Measurements from ENCODE around the gene TTLL4.

DNA sequence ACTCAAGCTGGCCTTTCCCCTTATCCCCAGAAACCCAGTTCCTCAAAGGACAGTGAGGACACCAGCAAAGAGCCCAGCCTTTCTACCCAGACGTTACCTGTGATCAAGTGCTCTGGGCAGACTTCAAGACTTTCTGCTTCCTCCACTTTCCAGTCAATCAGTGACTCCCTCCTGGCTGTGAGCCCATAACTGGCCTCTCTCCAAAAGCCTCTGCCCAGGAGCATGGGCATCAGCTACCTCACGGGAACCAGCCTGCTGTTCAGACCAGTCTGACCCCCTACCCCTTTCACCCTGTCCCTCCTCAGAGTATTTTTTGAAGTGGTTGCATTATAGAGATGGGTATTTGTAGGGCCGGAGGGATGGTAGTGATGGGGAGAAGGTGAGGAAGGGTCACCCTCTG is 43.6 kb downstream of the TTLL4 start:
- TF ChIP-seq, protein P1, sequence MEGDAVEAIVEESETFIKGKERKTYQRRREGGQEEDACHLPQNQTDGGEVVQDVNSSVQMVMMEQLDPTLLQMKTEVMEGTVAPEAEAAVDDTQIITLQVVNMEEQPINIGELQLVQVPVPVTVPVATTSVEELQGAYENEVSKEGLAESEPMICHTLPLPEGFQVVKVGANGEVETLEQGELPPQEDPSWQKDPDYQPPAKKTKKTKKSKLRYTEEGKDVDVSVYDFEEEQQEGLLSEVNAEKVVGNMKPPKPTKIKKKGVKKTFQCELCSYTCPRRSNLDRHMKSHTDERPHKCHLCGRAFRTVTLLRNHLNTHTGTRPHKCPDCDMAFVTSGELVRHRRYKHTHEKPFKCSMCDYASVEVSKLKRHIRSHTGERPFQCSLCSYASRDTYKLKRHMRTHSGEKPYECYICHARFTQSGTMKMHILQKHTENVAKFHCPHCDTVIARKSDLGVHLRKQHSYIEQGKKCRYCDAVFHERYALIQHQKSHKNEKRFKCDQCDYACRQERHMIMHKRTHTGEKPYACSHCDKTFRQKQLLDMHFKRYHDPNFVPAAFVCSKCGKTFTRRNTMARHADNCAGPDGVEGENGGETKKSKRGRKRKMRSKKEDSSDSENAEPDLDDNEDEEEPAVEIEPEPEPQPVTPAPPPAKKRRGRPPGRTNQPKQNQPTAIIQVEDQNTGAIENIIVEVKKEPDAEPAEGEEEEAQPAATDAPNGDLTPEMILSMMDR (IDR thresholded peaks at IDR 0.05; ENCODE audit: insufficient read depth, low read length, poor library complexity, severe bottlenecking): no peak
- no peak for TF ChIP-seq EZH2phosphoT487 (conservative IDR thresholded peaks at IDR 0.05; ENCODE audit: low read length)

Data from SU-DHL-6 (cell line).